ENCODE data around the gene TMEM101.

Gene TMEM101

GRCh38 chr17:44000141-44000860, 14.5 kb downstream of the TMEM101 start:
- ATAC-seq, result no peak

DNA sequence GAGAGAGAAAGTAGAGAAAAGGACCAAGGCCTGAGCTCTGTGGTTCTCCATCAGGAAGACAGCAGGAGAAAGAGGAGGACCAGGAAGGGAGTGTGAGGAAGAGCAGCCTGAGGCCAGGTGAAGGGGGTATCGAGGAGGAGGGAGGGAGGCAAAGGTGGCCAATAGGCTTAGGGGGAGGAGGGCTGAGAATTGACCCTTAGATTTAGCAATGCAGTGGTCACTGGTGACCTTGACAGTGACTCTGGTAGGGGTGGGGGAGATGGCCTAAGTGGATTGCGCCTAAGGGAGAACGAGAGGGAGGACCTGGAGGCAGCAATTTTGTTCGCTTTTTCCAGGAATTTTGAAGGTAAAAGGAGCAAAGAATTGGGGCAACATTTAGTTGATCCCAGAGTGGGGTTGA, 15.7 kb downstream of the TMEM101 start:
- ATAC-seq, result no peak
- no peak for TF ChIP-seq POU6F1 (CRISPR knock-in tag; IDR thresholded peaks at IDR 0.05; ENCODE audit: borderline replicate concordance, low read depth)
- TF ChIP-seq ZC3H10 (CRISPR knock-in tag; IDR thresholded peaks at IDR 0.05), result no peak
- no peak for TF ChIP-seq RARB (CRISPR knock-in tag; IDR thresholded peaks at IDR 0.05)
- TF ChIP-seq ZNF8 (CRISPR knock-in tag; IDR thresholded peaks at IDR 0.05), result no peak
- TF ChIP-seq CSRNP3 (CRISPR knock-in tag; IDR thresholded peaks at IDR 0.05), result no peak
- no peak for TF ChIP-seq ZNF565 (CRISPR knock-in tag; conservative IDR thresholded peaks at IDR 0.05; ENCODE audit: low read depth)
- no peak for TF ChIP-seq ZNF70 (CRISPR knock-in tag; IDR thresholded peaks at IDR 0.05)
- no peak for TF ChIP-seq ARNTL (CRISPR knock-in tag; IDR thresholded peaks at IDR 0.05; ENCODE audit: borderline replicate concordance, low read depth)
- no peak for TF ChIP-seq TCF4 (CRISPR knock-in tag; IDR thresholded peaks at IDR 0.05; ENCODE audit: borderline replicate concordance)
- no peak for TF ChIP-seq BACH2 (CRISPR knock-in tag; IDR thresholded peaks at IDR 0.05; ENCODE audit: borderline replicate concordance)
- TF ChIP-seq, protein P1, sequence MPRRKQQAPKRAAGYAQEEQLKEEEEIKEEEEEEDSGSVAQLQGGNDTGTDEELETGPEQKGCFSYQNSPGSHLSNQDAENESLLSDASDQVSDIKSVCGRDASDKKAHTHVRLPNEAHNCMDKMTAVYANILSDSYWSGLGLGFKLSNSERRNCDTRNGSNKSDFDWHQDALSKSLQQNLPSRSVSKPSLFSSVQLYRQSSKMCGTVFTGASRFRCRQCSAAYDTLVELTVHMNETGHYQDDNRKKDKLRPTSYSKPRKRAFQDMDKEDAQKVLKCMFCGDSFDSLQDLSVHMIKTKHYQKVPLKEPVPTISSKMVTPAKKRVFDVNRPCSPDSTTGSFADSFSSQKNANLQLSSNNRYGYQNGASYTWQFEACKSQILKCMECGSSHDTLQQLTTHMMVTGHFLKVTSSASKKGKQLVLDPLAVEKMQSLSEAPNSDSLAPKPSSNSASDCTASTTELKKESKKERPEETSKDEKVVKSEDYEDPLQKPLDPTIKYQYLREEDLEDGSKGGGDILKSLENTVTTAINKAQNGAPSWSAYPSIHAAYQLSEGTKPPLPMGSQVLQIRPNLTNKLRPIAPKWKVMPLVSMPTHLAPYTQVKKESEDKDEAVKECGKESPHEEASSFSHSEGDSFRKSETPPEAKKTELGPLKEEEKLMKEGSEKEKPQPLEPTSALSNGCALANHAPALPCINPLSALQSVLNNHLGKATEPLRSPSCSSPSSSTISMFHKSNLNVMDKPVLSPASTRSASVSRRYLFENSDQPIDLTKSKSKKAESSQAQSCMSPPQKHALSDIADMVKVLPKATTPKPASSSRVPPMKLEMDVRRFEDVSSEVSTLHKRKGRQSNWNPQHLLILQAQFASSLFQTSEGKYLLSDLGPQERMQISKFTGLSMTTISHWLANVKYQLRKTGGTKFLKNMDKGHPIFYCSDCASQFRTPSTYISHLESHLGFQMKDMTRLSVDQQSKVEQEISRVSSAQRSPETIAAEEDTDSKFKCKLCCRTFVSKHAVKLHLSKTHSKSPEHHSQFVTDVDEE (CRISPR knock-in tag; IDR thresholded peaks at IDR 0.05), result no peak
- no peak for TF ChIP-seq OSR1 (CRISPR knock-in tag; IDR thresholded peaks at IDR 0.05)
- no peak for TF ChIP-seq GLIS3 (CRISPR knock-in tag; IDR thresholded peaks at IDR 0.05)
- TF ChIP-seq ESRRG (CRISPR knock-in tag; IDR thresholded peaks at IDR 0.05), result no peak
- TF ChIP-seq, protein P2, sequence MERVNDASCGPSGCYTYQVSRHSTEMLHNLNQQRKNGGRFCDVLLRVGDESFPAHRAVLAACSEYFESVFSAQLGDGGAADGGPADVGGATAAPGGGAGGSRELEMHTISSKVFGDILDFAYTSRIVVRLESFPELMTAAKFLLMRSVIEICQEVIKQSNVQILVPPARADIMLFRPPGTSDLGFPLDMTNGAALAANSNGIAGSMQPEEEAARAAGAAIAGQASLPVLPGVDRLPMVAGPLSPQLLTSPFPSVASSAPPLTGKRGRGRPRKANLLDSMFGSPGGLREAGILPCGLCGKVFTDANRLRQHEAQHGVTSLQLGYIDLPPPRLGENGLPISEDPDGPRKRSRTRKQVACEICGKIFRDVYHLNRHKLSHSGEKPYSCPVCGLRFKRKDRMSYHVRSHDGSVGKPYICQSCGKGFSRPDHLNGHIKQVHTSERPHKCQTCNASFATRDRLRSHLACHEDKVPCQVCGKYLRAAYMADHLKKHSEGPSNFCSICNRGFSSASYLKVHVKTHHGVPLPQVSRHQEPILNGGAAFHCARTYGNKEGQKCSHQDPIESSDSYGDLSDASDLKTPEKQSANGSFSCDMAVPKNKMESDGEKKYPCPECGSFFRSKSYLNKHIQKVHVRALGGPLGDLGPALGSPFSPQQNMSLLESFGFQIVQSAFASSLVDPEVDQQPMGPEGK (CRISPR knock-in tag; IDR thresholded peaks at IDR 0.05; ENCODE audit: borderline replicate concordance), result no peak
- TF ChIP-seq ZFP3 (CRISPR knock-in tag; IDR thresholded peaks at IDR 0.05), result no peak
- TF ChIP-seq PPARA (CRISPR knock-in tag; IDR thresholded peaks at IDR 0.05; ENCODE audit: borderline replicate concordance), result no peak
- no peak for TF ChIP-seq CSDC2 (CRISPR knock-in tag; IDR thresholded peaks at IDR 0.05)
- TF ChIP-seq ISL1 (CRISPR knock-in tag; IDR thresholded peaks at IDR 0.05), result no peak
- TF ChIP-seq ZFP30 (CRISPR knock-in tag; IDR thresholded peaks at IDR 0.05), result no peak

More at GRCh38 chr17:44000141-44000860, 14.5 kb downstream of the TMEM101 start:
- no peak for TF ChIP-seq OSR1 (CRISPR knock-in tag; IDR thresholded peaks at IDR 0.05)
- TF ChIP-seq TOX (CRISPR knock-in tag; IDR thresholded peaks at IDR 0.05; ENCODE audit: borderline replicate concordance), result no peak
- TF ChIP-seq BACH2 (CRISPR knock-in tag; IDR thresholded peaks at IDR 0.05; ENCODE audit: borderline replicate concordance), result no peak
- no peak for TF ChIP-seq PPARA (CRISPR knock-in tag; IDR thresholded peaks at IDR 0.05; ENCODE audit: borderline replicate concordance)
- TF ChIP-seq, protein P1 (CRISPR knock-in tag; IDR thresholded peaks at IDR 0.05), result no peak
- no peak for TF ChIP-seq ZFP30 (CRISPR knock-in tag; IDR thresholded peaks at IDR 0.05)
- TF ChIP-seq CSDC2 (CRISPR knock-in tag; IDR thresholded peaks at IDR 0.05), result no peak
- no peak for TF ChIP-seq CSRNP3 (CRISPR knock-in tag; IDR thresholded peaks at IDR 0.05)
